Ascending aorta (tissue), 2 donors: ENCODE data around the gene GATA1. TPM values are rescaled to one million over a fixed set of nuclear protein-coding genes. Genes with fewer than 3 reads are reported as not detected.

Source experiments
- DNase-seq, 2 donors: peaks; one replicate each; pipeline ENCODE4 v3.0.0-alpha.2; 2019; ENCODE audit warnings: low spot score in 2 of 2
- H3K27ac ChIP-seq, 2 donors: fragments of 200-600 bp; sonication (generic); one replicate each; pipeline ENCODE4 v1.5.1; 2016 to 2017; ENCODE audit warnings: mild to moderate bottlenecking in 1 of 2
- H3K27me3 ChIP-seq: fragments of 200-600 bp; sonication (generic); one replicate; pipeline ENCODE4 v1.5.1; 2017
- H3K36me3 ChIP-seq, 2 donors: fragments of 200-600 bp; sonication (generic); one replicate each; pipeline ENCODE4 v1.5.1; 2016
- H3K4me1 ChIP-seq, 2 donors: fragments of 200-600 bp; sonication (generic); one replicate each; pipeline ENCODE4 v1.5.1; 2016 to 2017; ENCODE audit warnings: mild to moderate bottlenecking in 1 of 2
- H3K4me3 ChIP-seq, 2 donors: fragments of 200-600 bp; sonication (generic); one replicate each; pipeline ENCODE4 v1.5.1; 2016 to 2017; ENCODE audit warnings: mild to moderate bottlenecking in 1 of 2
- H3K9me3 ChIP-seq, 2 donors: fragments of 200-600 bp; sonication (generic); one replicate each; pipeline ENCODE4 v1.5.1; 2016
- CTCF ChIP-seq, 3 experiments: fragments of 200-600 bp in 2 of 3; fragments of 450-650 bp in 1 of 3; sonication (generic) in 2 of 3; IDR thresholded peaks; one replicate each; pipeline ENCODE4 v1.5.1; 2016 to 2019; ENCODE audit warnings: antibody characterized with exemption in 3 of 3, mild to moderate bottlenecking in 1 of 3, moderate library complexity in 1 of 3
- intact Hi-C: fragments of 100-400 bp; cut with DNase I; formaldehyde crosslinking; loops from one replicate; pipeline ENCODE4 v1.15.1; 2023
- total RNA-seq: library from RNA; depleted of rRNA; stranded (reverse); fragments of >200 nt; gene quantifications from one replicate; pipeline ENCODE4 v1.1.0, GENCODE V29; 2016

Gene GATA1
- total RNA-seq, 1 donor from 2014 or later = not detected

GRCh38 chrX:48776818-48777439, 9.5 kb upstream of the GATA1 start:
- TF ChIP-seq CTCF (IDR thresholded peaks at IDR 0.05) = no peak
- H3K36me3 ChIP-seq = no peaks in the 10 kb centered on the region
- intact Hi-C loops = no loop called here
- no peak overlapping the region for H3K27ac ChIP-seq
- no peaks in the 10 kb centered on the region for H3K9me3 ChIP-seq
- H3K27me3 ChIP-seq = no peaks in the 10 kb centered on the region
- H3K4me3 ChIP-seq = no peak overlapping the region
- no peak for DNase-seq
- no peaks in the 10 kb centered on the region for H3K4me1 ChIP-seq

- DNase-seq = no peak
- no peak overlapping the region for H3K27ac ChIP-seq
- H3K36me3 ChIP-seq = no peaks in the 10 kb centered on the region
- H3K4me1 ChIP-seq = no peaks in the 10 kb centered on the region
- intact Hi-C loops = no loop called here
- no peak overlapping the region for H3K4me3 ChIP-seq
- H3K27me3 ChIP-seq = no peaks in the 10 kb centered on the region
- no peaks in the 10 kb centered on the region for H3K9me3 ChIP-seq
- no peak for TF ChIP-seq CTCF (IDR thresholded peaks at IDR 0.05)
Measured at GRCh38 chrX:48779399-48779798, 7.0 kb upstream of the GATA1 start.

- TF ChIP-seq CTCF (IDR thresholded peaks at IDR 0.05) = no peak
- H3K9me3 ChIP-seq = no peaks in the 10 kb centered on the region
- no peaks in the 10 kb centered on the region for H3K27me3 ChIP-seq
- H3K4me1 ChIP-seq = no peaks in the 10 kb centered on the region
- H3K4me3 ChIP-seq = no peak overlapping the region
- no peak for DNase-seq
- no peaks in the 10 kb centered on the region for H3K36me3 ChIP-seq
- H3K27ac ChIP-seq = no peak overlapping the region
- intact Hi-C loops = no loop called here
Measured at GRCh38 chrX:48781705-48782104, 4.7 kb upstream of the GATA1 start.

- Histone ChIP-seq H3K4me1 (no peaks in the 10 kb centered on the region), H3K36me3 (no peaks in the 10 kb centered on the region), H3K27ac (no peak overlapping the region), H3K27me3 (no peaks in the 10 kb centered on the region), H3K9me3 (no peaks in the 10 kb centered on the region), H3K4me3 (no peak overlapping the region)
- no peak for TF ChIP-seq CTCF (IDR thresholded peaks at IDR 0.05)
- intact Hi-C loops = no loop called here
- DNase-seq = no peak
Measured at GRCh38 chrX:48782216-48782615, 4.2 kb upstream of the GATA1 start.

GRCh38 chrX:48782795-48783194, 3.6 kb upstream of the GATA1 start:
- no peaks in the 10 kb centered on the region for H3K9me3 ChIP-seq
- H3K27ac ChIP-seq = no peak overlapping the region
- no peak overlapping the region for H3K4me3 ChIP-seq
- no peaks in the 10 kb centered on the region for H3K4me1 ChIP-seq
- no peak for DNase-seq
- no peak for TF ChIP-seq CTCF (IDR thresholded peaks at IDR 0.05)
- H3K36me3 ChIP-seq = no peaks in the 10 kb centered on the region
- H3K27me3 ChIP-seq = no peaks in the 10 kb centered on the region
- intact Hi-C loops = no loop called here

GRCh38 chrX:48784726-48785125, 1.7 kb upstream of the GATA1 start:
- Histone ChIP-seq H3K27me3 (no peaks in the 10 kb centered on the region), H3K27ac (no peak overlapping the region), H3K4me1 (no peaks in the 10 kb centered on the region), H3K4me3 (no peak overlapping the region), H3K9me3 (no peaks in the 10 kb centered on the region), H3K36me3 (no peaks in the 10 kb centered on the region)
- DNase-seq = no peak
- TF ChIP-seq CTCF (IDR thresholded peaks at IDR 0.05) = no peak
- intact Hi-C loops = no loop called here
